Esophagus squamous epithelium (tissue), 4 donors: ENCODE results near the gene FUT7.

Source experiments
- CTCF ChIP-seq, 6 experiments: fragments of 450-650 bp in 4 of 6; fragments of 200-600 bp in 2 of 6; sonication (generic) in 2 of 6; IDR thresholded peaks; one replicate each; pipeline ENCODE4 v1.5.1; 2016 to 2019; ENCODE audit warnings: antibody characterized with exemption in 6 of 6, mild to moderate bottlenecking in 4 of 6, moderate library complexity in 4 of 6
- POLR2A ChIP-seq, 4 donors: fragments of 450-650 bp; IDR thresholded peaks; one replicate each; pipeline ENCODE4 v1.6.1; 2017; ENCODE audit warnings: antibody characterized with exemption in 4 of 4, mild to moderate bottlenecking in 4 of 4, moderate library complexity in 3 of 4

- TF ChIP-seq CTCF (IDR thresholded peaks at IDR 0.05), result no peak
- TF ChIP-seq POLR2A (IDR thresholded peaks at IDR 0.05), result no peak
Measured at GRCh38 chr9:136997371-136997770, 34.5 kb downstream of the FUT7 start.
